Measurements from ENCODE around the gene BCL11B. TPM values are rescaled to one million over a fixed set of nuclear protein-coding genes. Genes with fewer than 3 reads are reported as not detected.

Gene BCL11B
- total RNA-seq, 1 experiment from 2014 or later = 0.84 TPM

DNA sequence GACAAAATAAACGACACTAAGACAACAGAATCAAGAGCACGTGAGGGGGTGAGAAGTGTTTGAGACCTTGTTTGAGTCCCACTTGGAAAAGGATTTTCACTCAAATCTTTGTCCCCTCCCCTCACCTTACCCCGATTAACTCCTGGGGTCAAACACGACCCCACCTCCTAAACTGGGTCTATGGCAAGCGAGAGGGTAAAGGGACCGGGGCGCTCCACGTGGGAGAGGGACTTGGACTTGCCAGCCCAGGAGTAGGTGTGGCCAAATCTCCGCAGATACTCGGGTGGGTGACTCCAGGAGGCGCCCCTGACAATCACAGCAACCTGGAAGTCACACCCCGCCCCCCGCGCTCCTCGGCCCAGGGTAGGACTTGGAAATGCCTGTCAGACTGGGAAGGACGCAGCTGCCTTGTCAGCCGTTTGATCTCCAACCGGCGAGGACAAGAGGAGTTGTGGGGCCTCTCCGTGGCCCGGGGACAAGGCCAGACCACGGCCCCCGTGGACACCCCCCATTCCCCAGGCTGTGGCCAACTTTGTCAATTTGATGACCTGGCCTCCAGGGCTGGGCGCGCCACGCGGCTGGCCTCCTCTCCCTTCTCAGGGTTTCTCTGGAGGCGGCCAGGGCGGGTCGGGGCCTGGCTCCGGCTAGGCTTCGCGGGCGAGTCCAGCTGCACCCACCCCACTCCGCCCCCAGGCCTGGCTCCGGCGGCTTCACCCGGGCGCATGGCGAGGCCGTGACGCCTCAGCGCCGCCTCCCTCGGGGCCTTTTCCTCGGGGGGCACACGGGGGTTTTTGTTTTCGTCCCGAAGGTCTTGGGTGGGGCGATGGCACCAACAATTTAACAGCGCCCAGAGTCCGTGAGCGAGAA lies 1.1 kb upstream of the BCL11B start:
- peak; percentile 51 for DNase-seq (ENCODE audit: unreplicated experiment)
- H3K27me3 Mint-ChIP-seq (ENCODE audit: insufficient read depth, unreplicated experiment) = peaks cover 30% of the 10 kb centered on the region
- H3K4me1 Mint-ChIP-seq (ENCODE audit: insufficient read depth, unreplicated experiment) = peaks cover 13% of the 10 kb centered on the region
- TF ChIP-seq, protein P1, sequence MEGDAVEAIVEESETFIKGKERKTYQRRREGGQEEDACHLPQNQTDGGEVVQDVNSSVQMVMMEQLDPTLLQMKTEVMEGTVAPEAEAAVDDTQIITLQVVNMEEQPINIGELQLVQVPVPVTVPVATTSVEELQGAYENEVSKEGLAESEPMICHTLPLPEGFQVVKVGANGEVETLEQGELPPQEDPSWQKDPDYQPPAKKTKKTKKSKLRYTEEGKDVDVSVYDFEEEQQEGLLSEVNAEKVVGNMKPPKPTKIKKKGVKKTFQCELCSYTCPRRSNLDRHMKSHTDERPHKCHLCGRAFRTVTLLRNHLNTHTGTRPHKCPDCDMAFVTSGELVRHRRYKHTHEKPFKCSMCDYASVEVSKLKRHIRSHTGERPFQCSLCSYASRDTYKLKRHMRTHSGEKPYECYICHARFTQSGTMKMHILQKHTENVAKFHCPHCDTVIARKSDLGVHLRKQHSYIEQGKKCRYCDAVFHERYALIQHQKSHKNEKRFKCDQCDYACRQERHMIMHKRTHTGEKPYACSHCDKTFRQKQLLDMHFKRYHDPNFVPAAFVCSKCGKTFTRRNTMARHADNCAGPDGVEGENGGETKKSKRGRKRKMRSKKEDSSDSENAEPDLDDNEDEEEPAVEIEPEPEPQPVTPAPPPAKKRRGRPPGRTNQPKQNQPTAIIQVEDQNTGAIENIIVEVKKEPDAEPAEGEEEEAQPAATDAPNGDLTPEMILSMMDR (IDR thresholded peaks at IDR 0.05; ENCODE audit: unreplicated experiment) = no peak
- ChIA-PET POLR2A (interaction anchor here (0.6 kb wide), 1 partner anchor 775 kb away, joined by 3 read pairs; no protein-coding TSS in a partner anchor), CTCF (interaction anchor here (0.6 to 1.1 kb wide), 5 partner anchors 81 to 1359 kb away, joined by 3 to 4 read pairs (median 3); no protein-coding TSS in a partner anchor)
- peak overlapping the region; percentile 72 for H3K4me3 Mint-ChIP-seq (ENCODE audit: unreplicated experiment)
- no peaks in the 10 kb centered on the region for H3K36me3 Mint-ChIP-seq (ENCODE audit: insufficient read depth, unreplicated experiment)
- intact Hi-C loops (cut with micrococcal nuclease) = loop anchor here (5.0 kb wide), 1 partner anchor 521 kb away; no protein-coding TSS in a partner anchor
- H3K27ac Mint-ChIP-seq (ENCODE audit: low read depth, unreplicated experiment) = peak overlapping the region; percentile 16
- no peaks in the 10 kb centered on the region for H3K9me3 Mint-ChIP-seq (ENCODE audit: unreplicated experiment)
- no TSS peak for BruUV-seq (replicated peaks)

- H3K9me3 Mint-ChIP-seq (ENCODE audit: unreplicated experiment) = no peaks in the 10 kb centered on the region
- ChIA-PET POLR2A (interaction anchor here (0.6 kb wide), 1 partner anchor 1333 kb away, joined by 3 read pairs; no protein-coding TSS in a partner anchor), CTCF (interaction anchor here (0.5 to 1.1 kb wide), 5 partner anchors 48 to 1265 kb away, joined by 3 to 4 read pairs (median 3); no protein-coding TSS in a partner anchor)
- peak overlapping the region; percentile 16 for H3K27ac Mint-ChIP-seq (ENCODE audit: low read depth, unreplicated experiment)
- H3K36me3 Mint-ChIP-seq (ENCODE audit: insufficient read depth, unreplicated experiment) = no peaks in the 10 kb centered on the region
- H3K4me1 Mint-ChIP-seq (ENCODE audit: insufficient read depth, unreplicated experiment) = peaks cover 13% of the 10 kb centered on the region
- peaks cover 24% of the 10 kb centered on the region for H3K27me3 Mint-ChIP-seq (ENCODE audit: insufficient read depth, unreplicated experiment)
- intact Hi-C loops (cut with micrococcal nuclease) = loop anchor here (5.0 kb wide), 1 partner anchor 520 kb away; no protein-coding TSS in a partner anchor
- peak overlapping the region; percentile 72 for H3K4me3 Mint-ChIP-seq (ENCODE audit: unreplicated experiment)
- DNase-seq (ENCODE audit: unreplicated experiment) = no peak
- TF ChIP-seq, protein P1 (IDR thresholded peaks at IDR 0.05; ENCODE audit: unreplicated experiment) = no peak
- no TSS peak for BruUV-seq (replicated peaks)
Measured at GRCh38 chr14:99272632-99272898, 568 bp upstream of the BCL11B start.

DNA sequence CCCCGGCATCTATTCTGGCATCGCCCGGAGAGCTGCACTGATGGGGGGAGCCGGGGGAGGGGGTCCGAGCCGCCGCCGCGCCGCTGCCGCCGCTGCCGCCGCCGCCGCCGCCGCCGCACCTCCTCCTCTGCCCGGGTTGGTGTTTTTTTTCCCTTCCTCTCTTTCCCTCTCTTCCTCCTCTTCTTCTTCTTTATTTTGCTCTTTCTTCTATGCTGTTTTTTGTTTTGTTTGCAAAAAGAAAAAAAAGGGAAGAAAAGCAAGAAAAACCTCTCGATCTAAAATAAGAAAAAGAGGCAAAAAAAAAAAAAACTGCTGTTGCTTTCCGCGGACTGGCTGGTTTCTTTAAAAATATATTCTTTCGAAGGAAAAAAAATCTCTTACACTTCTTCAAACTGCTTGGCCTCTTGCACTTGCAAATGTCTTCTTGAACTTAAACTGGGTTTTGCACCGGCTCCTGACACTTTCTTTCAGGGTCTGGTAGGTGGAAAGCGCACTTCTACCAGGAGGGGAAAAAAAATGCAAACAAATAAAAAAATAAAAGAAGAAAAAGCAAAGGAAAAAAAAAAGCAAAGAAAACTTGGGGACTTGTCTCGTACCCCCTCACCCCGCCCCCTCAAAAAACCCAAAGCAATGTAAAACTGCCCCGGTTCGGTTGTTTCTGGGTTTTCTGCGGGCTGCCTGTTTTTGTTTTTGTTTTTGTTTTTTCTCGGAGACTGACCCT lies 616 bp downstream of the BCL11B start:
- TF ChIP-seq, protein P1 (IDR thresholded peaks at IDR 0.05; ENCODE audit: unreplicated experiment) = no peak
- H3K27me3 Mint-ChIP-seq (ENCODE audit: insufficient read depth, unreplicated experiment) = peaks cover 12% of the 10 kb centered on the region

More for the DNA sequence above, 616 bp downstream of the BCL11B start:
- intact Hi-C loops (cut with micrococcal nuclease) = loop anchor here (1.0 to 5.0 kb wide), 2 partner anchors 144 to 519 kb away; no protein-coding TSS in a partner anchor
- peak overlapping the region; percentile 36 for H3K27ac Mint-ChIP-seq (ENCODE audit: low read depth, unreplicated experiment)
- BruUV-seq (replicated peaks) = no TSS peak
- ChIA-PET POLR2A (interaction anchor here (1.6 kb wide), 1 partner anchor 1294 kb away, joined by 6 read pairs; no protein-coding TSS in a partner anchor), CTCF (interaction anchor here (0.6 to 1.1 kb wide), 6 partner anchors 82 to 1339 kb away, joined by 3 to 4 read pairs (median 4); no protein-coding TSS in a partner anchor)
- H3K4me3 Mint-ChIP-seq (ENCODE audit: unreplicated experiment) = peak overlapping the region; percentile 72
- H3K9me3 Mint-ChIP-seq (ENCODE audit: unreplicated experiment) = no peaks in the 10 kb centered on the region
- peaks cover 21% of the 10 kb centered on the region for H3K4me1 Mint-ChIP-seq (ENCODE audit: insufficient read depth, unreplicated experiment)
- DNase-seq (ENCODE audit: unreplicated experiment) = no peak
- no peaks in the 10 kb centered on the region for H3K36me3 Mint-ChIP-seq (ENCODE audit: insufficient read depth, unreplicated experiment)

Data from MCF 10A (cell line).